HCT116 (cell line): ENCODE results near the gene TRMU. TPM values are rescaled to one million over a fixed set of nuclear protein-coding genes. Genes with fewer than 3 reads are reported as not detected.

Source experiments
- ATAC-seq: fragments of 200-7000 bp; cut with Tn5 transposase; 2 replicates; pipeline ENCODE4 v1.9.1; 2020; ENCODE audit warnings: mild to moderate bottlenecking, moderate library complexity
- BruUV-seq: library from RNA; stranded (reverse); fragments of 400-500 nt; replicated peaks from 2 replicates; lab custom pipeline; 2021; lab: Mats Ljungman, UMichigan
- CTCF ChIA-PET: fragments of 300-600 bp; sonication (Branson Sonifier 250); formaldehyde crosslinking; loops from one replicate; lab custom pipeline; 2021; ENCODE audit warnings: antibody characterized with exemption; lab: Charles Lee
- POLR2A ChIA-PET: fragments of 300-600, 350-600 bp; sonication (Branson Sonifier 250); formaldehyde crosslinking; loops from one replicate; lab custom pipeline; 2021; ENCODE audit warnings: antibody characterized with exemption; lab: Charles Lee
- RAD21 ChIA-PET, 2 experiments: fragments of 300-600 bp; sonication (Branson Sonifier 250); formaldehyde crosslinking; loops; one replicate each; lab custom pipeline; 2023; ENCODE audit warnings: low total read pairs in 2 of 2; ENCODE audit not compliant: uncharacterized antibody in 2 of 2, unreplicated experiment in 2 of 2, low non-redundant PET in 1 of 2; lab: Charles Lee
- DNase-seq: peaks from one replicate; pipeline ENCODE4 v3.0.0-alpha.2; 2010; ENCODE audit warnings: low read depth, low spot score
- H2AFZ ChIP-seq: fragments of 200-600 bp; shearing (Covaris generic), sonication (generic); 2 replicates; pipeline ENCODE4 v1.6.1; 2017; ENCODE audit warnings: low read depth, mixed run types, mixed read lengths, antibody characterized with exemption, low read length; ENCODE audit not compliant: poor library complexity, severe bottlenecking
- H3K27ac ChIP-seq: 2 replicates; pipeline ENCODE4 v1.5.1; 2012; ENCODE audit warnings: low read depth, low read length
- H3K27me3 ChIP-seq: fragments of 200-600 bp; sonication (generic); 2 replicates; pipeline ENCODE4 v1.6.1; 2016; ENCODE audit warnings: mixed run types, low read length, mixed read lengths; ENCODE audit not compliant: insufficient read depth
- H3K36me3 ChIP-seq, 2 experiments: fragments of 200-500 bp in 1 of 2; fragments of 200-600 bp in 1 of 2; sonication (Bioruptor generic) in 1 of 2; sonication (generic) in 1 of 2; 2 replicates each; pipeline versions ENCODE4 v1.5.1 to v1.6.1; 2014 to 2016; ENCODE audit warnings: low read length in 2 of 2, inconsistent platforms in 1 of 2, mixed read lengths in 1 of 2, mixed run types in 1 of 2; ENCODE audit not compliant: insufficient read depth in 2 of 2, control insufficient read depth in 1 of 2
- H3K4me1 ChIP-seq, 2 experiments: fragments of 200-600 bp in 1 of 2; sonication (generic) in 1 of 2; 2 replicates each; pipeline versions ENCODE4 v1.5.1 to v1.6.1; 2012 to 2017; ENCODE audit warnings: low read length in 2 of 2, inconsistent platforms in 1 of 2, mild to moderate bottlenecking in 1 of 2, mixed read lengths in 1 of 2, mixed run types in 1 of 2, moderate library complexity in 1 of 2; ENCODE audit not compliant: insufficient read depth in 2 of 2, control insufficient read depth in 1 of 2
- H3K4me2 ChIP-seq: fragments of 200-600 bp; sonication (generic); 2 replicates; pipeline ENCODE4 v1.6.1; 2017; ENCODE audit warnings: mixed run types, low read length, mixed read lengths
- H3K4me3 ChIP-seq, 2 experiments: fragments of 200-600 bp in 1 of 2; sonication (generic) in 1 of 2; replicated peaks in 1 of 2; 2 replicates each; pipeline ENCODE4 v1.5.1; 2011 to 2016; ENCODE audit warnings: low read length in 2 of 2, control low read depth in 1 of 2, low read depth in 1 of 2, mild to moderate bottlenecking in 1 of 2, mixed read lengths in 1 of 2, mixed run types in 1 of 2
- H3K79me2 ChIP-seq: fragments of 200-600 bp; sonication (generic); 2 replicates; pipeline ENCODE4 v1.6.1; 2017; ENCODE audit warnings: mild to moderate bottlenecking, mixed run types, low read length, moderate library complexity, mixed read lengths; ENCODE audit not compliant: insufficient read depth
- H3K9ac ChIP-seq: fragments of 200-600 bp; sonication (generic); 2 replicates; pipeline ENCODE4 v1.6.1; 2016; ENCODE audit warnings: low read length, mixed read lengths
- H3K9me2 ChIP-seq: fragments of 200-600 bp; sonication (generic), shearing (Covaris generic); 2 replicates; pipeline ENCODE4 v1.6.1; 2017; ENCODE audit warnings: mixed run types, mild to moderate bottlenecking, moderate library complexity; ENCODE audit not compliant: insufficient read depth
- H3K9me3 ChIP-seq, 2 experiments: fragments of 200-500 bp in 1 of 2; fragments of 200-600 bp in 1 of 2; sonication (Bioruptor generic) in 1 of 2; sonication (generic) in 1 of 2; 2 replicates each; pipeline ENCODE4 v1.6.1; 2014 to 2017; ENCODE audit warnings: low read length in 2 of 2, mixed read lengths in 2 of 2, inconsistent platforms in 1 of 2, low read depth in 1 of 2, mild to moderate bottlenecking in 1 of 2, mixed run types in 1 of 2, moderate library complexity in 1 of 2; ENCODE audit not compliant: control insufficient read depth in 1 of 2, insufficient read depth in 1 of 2
- H4K20me1 ChIP-seq: fragments of 200-600 bp; sonication (generic), shearing (Covaris generic); 2 replicates; pipeline ENCODE4 v1.6.1; 2017; ENCODE audit warnings: mixed run types, mild to moderate bottlenecking, moderate library complexity; ENCODE audit not compliant: insufficient read depth
- CBX3 ChIP-seq: IDR thresholded peaks from 2 replicates; pipeline ENCODE4 v1.6.1; 2012; ENCODE audit warnings: low read depth
- CEBPB ChIP-seq: IDR thresholded peaks from 2 replicates; pipeline ENCODE4 v1.6.1; 2012; ENCODE audit warnings: low read depth
- CTCF ChIP-seq, 3 experiments: fragments of 200-600 bp in 1 of 3; sonication (generic) in 1 of 3; IDR thresholded peaks in 2 of 3; conservative IDR thresholded peaks in 1 of 3; 2 replicates each; pipeline ENCODE4 v1.5.1; 2012 to 2017; ENCODE audit warnings: low read depth in 2 of 3, low read length in 2 of 3, antibody characterized with exemption in 1 of 3, borderline replicate concordance in 1 of 3, control low read depth in 1 of 3, mild to moderate bottlenecking in 1 of 3, mixed read lengths in 1 of 3, mixed run types in 1 of 3, moderate library complexity in 1 of 3; ENCODE audit not compliant: insufficient read depth in 1 of 3
- EGR1 ChIP-seq: IDR thresholded peaks from 2 replicates; pipeline ENCODE4 v1.6.1; 2012; ENCODE audit warnings: low read depth
- ELF1 ChIP-seq: IDR thresholded peaks from 2 replicates; pipeline ENCODE4 v1.6.1; 2012; ENCODE audit warnings: low read depth, borderline replicate concordance
- FOSL1 ChIP-seq: IDR thresholded peaks from 2 replicates; pipeline ENCODE4 v1.6.1; 2012; ENCODE audit warnings: low read depth
- MAX ChIP-seq: IDR thresholded peaks from 2 replicates; pipeline ENCODE4 v1.6.1; 2012
- POLR2A ChIP-seq: IDR thresholded peaks from 2 replicates; pipeline ENCODE4 v1.7.0; 2011; ENCODE audit warnings: borderline replicate concordance; ENCODE audit not compliant: insufficient read depth, insufficient read length; ENCODE audit errors: extremely low read depth
- POLR2AphosphoS5 ChIP-seq: IDR thresholded peaks from 2 replicates; pipeline ENCODE4 v1.6.1; 2011; ENCODE audit warnings: mild to moderate bottlenecking, low read depth, low read length, moderate library complexity
- RAD21 ChIP-seq: IDR thresholded peaks from 2 replicates; pipeline ENCODE4 v1.6.1; 2012; ENCODE audit warnings: low read depth, mild to moderate bottlenecking
- SIN3A ChIP-seq: IDR thresholded peaks from 2 replicates; pipeline ENCODE4 v1.6.1; 2012; ENCODE audit warnings: low read depth
- SRF ChIP-seq: IDR thresholded peaks from 2 replicates; pipeline ENCODE4 v1.6.1; 2012; ENCODE audit warnings: low read depth
- YY1 ChIP-seq: IDR thresholded peaks from 2 replicates; pipeline ENCODE4 v1.6.1; 2011; ENCODE audit warnings: low read length, low read depth, moderate library complexity, mild to moderate bottlenecking; ENCODE audit not compliant: insufficient replicate concordance; ENCODE audit errors: extremely low read depth
- ZBTB33 ChIP-seq: IDR thresholded peaks from 2 replicates; pipeline ENCODE4 v1.6.1; 2011; ENCODE audit warnings: mild to moderate bottlenecking, low read length, moderate library complexity; ENCODE audit not compliant: insufficient replicate concordance; ENCODE audit errors: extremely low read depth
- ZNF274 ChIP-seq: fragments of 200-500 bp; sonication (Bioruptor generic); IDR thresholded peaks from 2 replicates; pipeline ENCODE4 v1.6.1; 2014; ENCODE audit warnings: mild to moderate bottlenecking, low read depth, low read length, inconsistent platforms
- intact Hi-C: fragments of 100-400 bp; cut with micrococcal nuclease; formaldehyde crosslinking; loops from 2 replicates; pipeline ENCODE4 v1.10.0; 2022
- total RNA-seq: library from RNA; stranded (reverse); gene quantifications from one replicate; pipeline ENCODE4 v1.2.1, GENCODE V29; 2021; ENCODE audit not compliant: unreplicated experiment

Gene TRMU
- total RNA-seq, 1 experiment from 2014 or later = 65.4 TPM

- intact Hi-C loops = no loop called here
- H3K27me3 ChIP-seq = no peaks in the 10 kb centered on the region
- H3K79me2 ChIP-seq = no peaks in the 10 kb centered on the region
- ChIA-PET RAD21 (no interaction called here), POLR2A (no interaction called here), CTCF (interaction anchor here (2.2 kb wide), 1 partner anchor 8 kb away, joined by 13 read pairs; no protein-coding TSS in a partner anchor)
- H4K20me1 ChIP-seq = peaks cover 3% of the 10 kb centered on the region; the same call in 1 of the 2 replicates
- H3K4me2 ChIP-seq = no peak overlapping the region
- no peak overlapping the region for H2AFZ ChIP-seq
- ATAC-seq (no peak), DNase-seq (no peak)
- no peaks in the 10 kb centered on the region for H3K9me2 ChIP-seq
- BruUV-seq = no TSS peak
- peaks cover 6% of the 10 kb centered on the region in 2 experiments; a peak in 3 of 4 replicates for H3K36me3 ChIP-seq
- no peak overlapping the region for H3K4me3 ChIP-seq
- no peaks in the 10 kb centered on the region for H3K4me1 ChIP-seq
- no peak overlapping the region for H3K27ac ChIP-seq
- no peaks in the 10 kb centered on the region for H3K9me3 ChIP-seq
- TF ChIP-seq ZNF274 = no peak
- no peak for TF ChIP-seq SRF
- no peak for TF ChIP-seq MAX
- no peak for TF ChIP-seq POLR2A
- no peak for TF ChIP-seq ZBTB33
- TF ChIP-seq ELF1 = no peak
- TF ChIP-seq FOSL1 = no peak
- no peak for TF ChIP-seq RAD21
- TF ChIP-seq CEBPB = no peak
- TF ChIP-seq SIN3A = no peak
- TF ChIP-seq POLR2AphosphoS5 = no peak
- TF ChIP-seq CTCF (IDR thresholded peaks at IDR 0.05 in 2 of 3, conservative IDR thresholded peaks at IDR 0.05 in 1 of 3; ENCODE audit: borderline replicate concordance in 1 of 3, insufficient read depth in 1 of 3, low read depth in 2 of 3, low read length in 2 of 3) = no peak
- no peak for TF ChIP-seq YY1
- TF ChIP-seq CBX3 = no peak
- no peak for TF ChIP-seq EGR1
- no peak overlapping the region for H3K9ac ChIP-seq
Measured at GRCh38 chr22:46359362-46359761, 23.8 kb downstream of the TRMU start.
